NCI-H774 (cell line): ENCODE data around the gene CCDC171.
A peak's percentile ranks its signal among the peaks of the same experiment; 100 is the strongest.
"Not testable (repeated sequence)": the region's sequence is repeated elsewhere in the genome, so short reads cannot be mapped to it uniquely, and the experiment has no call there.

Experiments used
- DNase-seq: peaks from one replicate; lab custom pipeline; 2025; lab: John Stamatoyannopoulos, UW

The CCDC171 gene

GRCh38 chr9:15570769-15571168 is 17.9 kb downstream of the CCDC171 start:
- no peak for DNase-seq

- peak; percentile 50 for DNase-seq
Observed at GRCh38 chr9:15572200-15572770, 19.4 kb downstream of the CCDC171 start.

GRCh38 chr9:15576350-15577050 is 23.7 kb downstream of the CCDC171 start:
- DNase-seq = no peak

GRCh38 chr9:15578714-15579113 is 25.9 kb downstream of the CCDC171 start:
- no peak for DNase-seq

GRCh38 chr9:15584379-15584778 is 31.5 kb downstream of the CCDC171 start:
- no peak for DNase-seq

GRCh38 chr9:15592317-15592716 is 39.5 kb downstream of the CCDC171 start:
- no peak for DNase-seq

- DNase-seq = not testable (repeated sequence)
Observed at GRCh38 chr9:15592940-15593339, 40.1 kb downstream of the CCDC171 start.

GRCh38 chr9:15600666-15601330 is 48.0 kb downstream of the CCDC171 start:
- DNase-seq = not testable (repeated sequence)

GRCh38 chr9:15606643-15607472 is 54.0 kb downstream of the CCDC171 start:
- peak; percentile 54 for DNase-seq

- DNase-seq = no peak
Observed at GRCh38 chr9:15612962-15613361, 60.1 kb downstream of the CCDC171 start.

GRCh38 chr9:15617782-15618181 is 64.9 kb downstream of the CCDC171 start:
- no peak for DNase-seq

GRCh38 chr9:15618540-15619331 is 65.9 kb downstream of the CCDC171 start:
- DNase-seq = no peak

GRCh38 chr9:15622318-15622971 is 69.6 kb downstream of the CCDC171 start:
- DNase-seq = no peak

GRCh38 chr9:15635752-15636151 is 82.9 kb downstream of the CCDC171 start:
- no peak for DNase-seq

GRCh38 chr9:15640121-15640520 is 87.3 kb downstream of the CCDC171 start:
- DNase-seq = no peak

- DNase-seq = no peak
Observed at GRCh38 chr9:15641291-15641690, 88.4 kb downstream of the CCDC171 start.

- DNase-seq = peak; percentile 69
Observed at GRCh38 chr9:15642369-15642962, 89.6 kb downstream of the CCDC171 start.

GRCh38 chr9:15670246-15670645 is 117.4 kb downstream of the CCDC171 start:
- no peak for DNase-seq

GRCh38 chr9:15670894-15671293 is 118.1 kb downstream of the CCDC171 start:
- DNase-seq = no peak

GRCh38 chr9:15693701-15694100 is 140.9 kb downstream of the CCDC171 start:
- DNase-seq = no peak

GRCh38 chr9:15696979-15697378 is 144.1 kb downstream of the CCDC171 start:
- no peak for DNase-seq
